ENCODE measurements around the gene C1orf50. TPM values are rescaled to one million over a fixed set of nuclear protein-coding genes. Genes with fewer than 3 reads are reported as not detected.
A peak's percentile ranks its signal among the peaks of the same experiment; 100 is the strongest.
"Not testable (repeated sequence)": the region's sequence is repeated elsewhere in the genome, so short reads cannot be mapped to it uniquely, and the experiment has no call there.

The C1orf50 gene
- 6.2 and 8.2 TPM in 2 replicates for total RNA-seq (2014; rRNA removed; shearing (Covaris generic))

DNA sequence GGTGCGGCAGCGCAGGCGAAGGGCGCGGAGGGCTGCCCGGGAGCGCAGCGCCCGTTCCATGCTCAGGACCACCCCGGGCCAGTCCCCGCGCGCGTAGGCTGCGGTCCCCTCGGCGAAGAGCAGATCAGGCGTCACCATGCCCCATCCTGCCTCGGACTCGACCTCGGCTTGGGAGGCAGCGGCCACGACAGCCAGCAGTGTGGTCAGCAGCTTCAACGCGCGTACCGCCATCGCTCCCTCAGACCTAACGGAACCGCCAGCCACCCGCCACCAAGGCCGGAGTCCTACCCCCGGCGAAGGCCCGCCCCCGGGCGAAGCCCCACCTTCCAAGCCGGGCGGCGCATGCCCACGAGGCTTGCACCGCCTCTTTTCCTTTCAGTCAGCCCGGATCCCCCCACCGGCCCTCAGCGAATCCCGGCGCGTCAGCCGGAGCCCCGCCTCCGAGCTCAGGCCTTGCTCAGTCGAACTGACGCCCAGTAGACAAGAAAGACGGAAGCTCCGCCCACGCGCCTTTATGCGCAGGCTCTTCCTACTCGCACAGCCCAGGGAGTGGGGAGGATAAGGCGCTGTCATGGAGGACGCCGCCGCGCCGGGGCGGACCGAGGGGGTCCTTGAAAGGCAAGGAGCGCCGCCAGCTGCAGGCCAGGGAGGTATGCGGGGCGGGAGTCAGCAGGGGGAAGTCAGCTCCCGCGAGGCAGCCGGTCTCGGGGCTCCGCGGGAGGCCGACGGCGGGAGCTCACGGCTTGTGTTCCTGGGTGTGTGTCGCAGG, at the start of gene C1orf50, which contains the start of gene P3H1:
Gene C1orf50, plus strand, starts transcription at position 509 of the 769 bp plus-strand sequence. Its CDS starts 63 bp downstream, at position 572.
Gene P3H1, minus strand, starts transcription at position 288 of the 769 bp plus-strand sequence. Its CDS starts 57 bp downstream, at position 231.
- Histone ChIP-seq H3K36me3 (replicated peaks; ENCODE audit: control insufficient read depth, insufficient read depth, low read length) (peaks cover 2% of the 10 kb centered on the region; the same call in 1 of the 2 replicates), H3K4me3 (ENCODE audit: insufficient read depth, low read depth, low read length) (peak within 1 kb of the TSS; percentile 100), H3K27me3 (ENCODE audit: control insufficient read depth, insufficient read depth, low read length) (no peaks in the 10 kb centered on the region)
- DNase-seq: peak; percentile 99

DNA sequence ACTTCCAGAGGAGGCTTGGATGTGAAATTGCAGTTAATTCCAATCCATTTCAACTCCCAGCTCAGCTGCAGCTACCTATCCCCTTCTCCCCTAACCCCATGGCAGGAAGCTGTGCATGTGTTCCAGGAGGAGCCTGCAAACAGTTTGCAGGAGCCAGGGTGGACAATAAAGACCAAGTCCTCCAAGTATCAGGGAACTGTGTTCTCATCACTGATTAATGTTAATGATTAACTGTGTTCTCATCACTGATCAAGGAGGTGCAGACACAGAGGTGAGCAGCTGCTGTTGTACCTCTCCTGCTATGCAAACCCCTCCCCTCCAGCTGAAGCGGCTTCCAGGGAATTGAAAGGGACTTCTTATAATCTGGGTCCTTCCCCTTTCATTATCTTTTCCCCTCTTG, 46.2 kb upstream of the C1orf50 start:
- Histone ChIP-seq H3K27me3 (ENCODE audit: control insufficient read depth, insufficient read depth, low read length) (no peaks in the 10 kb centered on the region), H3K36me3 (replicated peaks; ENCODE audit: control insufficient read depth, insufficient read depth, low read length) (no peaks in the 10 kb centered on the region), H3K4me3 (ENCODE audit: insufficient read depth, low read depth, low read length) (no peak overlapping the region)
- no peak for DNase-seq

DNA sequence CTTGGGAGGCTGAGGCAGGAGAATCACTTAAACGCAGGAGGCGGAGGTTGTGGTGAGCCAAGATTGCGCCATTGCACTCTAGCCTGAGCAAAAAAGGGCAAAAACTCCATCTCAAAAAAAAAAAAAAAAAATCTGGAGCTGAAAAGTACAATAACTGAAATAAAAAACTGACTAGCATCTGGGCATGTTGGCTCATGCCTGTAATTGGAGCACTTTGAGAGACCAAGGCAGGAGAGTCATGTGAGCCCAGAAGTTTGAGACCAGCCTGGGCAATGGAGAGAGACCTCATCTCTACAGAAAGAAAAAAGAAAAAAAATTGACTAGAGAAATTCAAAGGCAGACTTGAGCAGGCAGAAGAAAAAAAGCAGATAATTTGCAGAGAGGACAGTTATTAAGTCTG, 45.1 kb upstream of the C1orf50 start:
- Histone ChIP-seq H3K36me3 (replicated peaks; ENCODE audit: control insufficient read depth, insufficient read depth, low read length) (no peaks in the 10 kb centered on the region), H3K27me3 (ENCODE audit: control insufficient read depth, insufficient read depth, low read length) (no peaks in the 10 kb centered on the region), H3K4me3 (ENCODE audit: insufficient read depth, low read depth, low read length) (no peak overlapping the region)
- no peak for DNase-seq

DNA sequence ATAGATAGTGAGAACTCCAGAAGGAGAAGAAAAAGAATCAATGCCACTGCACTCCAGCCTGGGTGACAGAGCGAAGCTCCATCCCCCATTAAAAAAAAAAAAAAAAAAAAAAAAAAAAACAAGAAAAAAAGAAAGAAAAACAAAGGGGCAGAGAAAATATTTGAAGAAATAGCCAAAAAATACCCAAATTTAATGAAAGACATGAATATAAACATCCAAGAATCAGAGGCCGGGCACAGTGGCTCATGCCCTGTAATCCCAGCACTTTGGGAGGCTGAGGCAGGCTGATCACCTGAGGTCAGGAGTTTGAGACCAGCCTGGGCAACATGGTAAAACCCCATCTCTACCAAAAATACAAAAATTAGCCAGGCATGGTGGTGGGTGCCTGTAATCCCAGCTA, 44.6 kb upstream of the C1orf50 start:
- not testable (repeated sequence) for H3K27me3 ChIP-seq (ENCODE audit: control insufficient read depth, insufficient read depth, low read length); DNase-seq; H3K36me3 ChIP-seq (replicated peaks; ENCODE audit: control insufficient read depth, insufficient read depth, low read length); H3K4me3 ChIP-seq (ENCODE audit: insufficient read depth, low read depth, low read length)

DNA sequence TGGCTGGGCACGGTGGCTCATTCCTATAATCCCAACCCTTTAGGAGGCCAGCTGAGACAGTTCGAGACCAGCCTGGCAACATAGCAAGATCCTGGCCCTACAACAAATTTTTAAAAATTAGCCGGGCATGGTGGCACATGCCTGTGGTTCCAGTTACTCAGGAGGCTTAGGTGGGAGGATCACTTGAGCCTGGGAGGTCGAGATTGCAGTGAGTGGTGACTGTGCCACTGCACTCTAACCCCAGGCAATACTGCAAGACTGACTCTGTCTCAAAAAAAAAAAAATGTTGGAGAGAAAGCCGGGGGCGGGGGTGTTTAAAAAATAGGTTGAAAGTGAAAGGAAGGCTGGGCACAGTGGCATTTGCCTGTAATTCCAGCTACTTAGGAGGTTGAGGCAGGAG, 43.5 kb upstream of the C1orf50 start:
- Histone ChIP-seq H3K27me3 (ENCODE audit: control insufficient read depth, insufficient read depth, low read length) (no peaks in the 10 kb centered on the region), H3K4me3 (ENCODE audit: insufficient read depth, low read depth, low read length) (no peak overlapping the region), H3K36me3 (replicated peaks; ENCODE audit: control insufficient read depth, insufficient read depth, low read length) (no peaks in the 10 kb centered on the region)
- DNase-seq: no peak

DNA sequence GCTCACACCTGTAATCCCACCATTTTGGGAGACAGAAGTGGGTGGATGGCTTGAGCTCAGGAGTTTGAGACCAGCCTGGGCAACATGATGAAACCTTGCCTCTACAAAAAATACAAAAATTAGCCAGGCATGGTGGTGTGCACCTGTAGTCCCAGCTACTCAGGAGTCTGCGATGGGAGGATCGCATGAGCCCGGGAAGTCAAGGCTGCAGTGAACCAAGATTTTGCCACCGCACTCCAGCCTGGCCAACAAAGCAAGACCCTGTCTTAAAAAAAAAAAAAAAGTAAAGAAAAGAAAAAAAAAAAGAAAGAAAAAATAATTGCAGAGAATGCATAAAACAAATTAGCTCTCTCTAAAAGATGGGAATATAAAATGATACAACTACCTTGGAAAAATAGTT, 41.2 kb upstream of the C1orf50 start:
- H3K36me3 ChIP-seq (replicated peaks; ENCODE audit: control insufficient read depth, insufficient read depth, low read length); H3K4me3 ChIP-seq (ENCODE audit: insufficient read depth, low read depth, low read length); DNase-seq; H3K27me3 ChIP-seq (ENCODE audit: control insufficient read depth, insufficient read depth, low read length): not testable (repeated sequence)

DNA sequence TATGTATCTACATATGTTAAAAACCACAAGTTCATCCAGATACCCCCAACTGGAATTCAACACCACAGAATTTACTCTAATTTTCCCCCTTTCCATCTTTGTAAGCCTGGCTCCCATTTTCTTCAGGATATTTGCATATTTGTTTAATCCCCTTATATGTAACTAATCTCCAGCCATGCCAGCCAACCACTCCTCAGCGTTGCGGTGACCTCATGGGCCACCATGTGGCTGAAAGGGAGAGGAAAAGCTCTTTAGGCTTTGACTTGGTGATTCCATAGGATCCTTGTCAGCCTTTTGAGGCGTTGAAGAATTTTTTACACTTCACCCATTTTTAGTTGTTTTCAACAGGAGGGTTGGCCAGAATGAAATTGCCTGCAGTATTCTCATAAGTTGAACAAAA, 37.0 kb upstream of the C1orf50 start:
- no peaks in the 10 kb centered on the region for H3K27me3 ChIP-seq (ENCODE audit: control insufficient read depth, insufficient read depth, low read length)
- no peaks in the 10 kb centered on the region for H3K36me3 ChIP-seq (replicated peaks; ENCODE audit: control insufficient read depth, insufficient read depth, low read length)
- DNase-seq: peak; percentile 59
- H3K4me3 ChIP-seq (ENCODE audit: insufficient read depth, low read depth, low read length): no peak overlapping the region

DNA sequence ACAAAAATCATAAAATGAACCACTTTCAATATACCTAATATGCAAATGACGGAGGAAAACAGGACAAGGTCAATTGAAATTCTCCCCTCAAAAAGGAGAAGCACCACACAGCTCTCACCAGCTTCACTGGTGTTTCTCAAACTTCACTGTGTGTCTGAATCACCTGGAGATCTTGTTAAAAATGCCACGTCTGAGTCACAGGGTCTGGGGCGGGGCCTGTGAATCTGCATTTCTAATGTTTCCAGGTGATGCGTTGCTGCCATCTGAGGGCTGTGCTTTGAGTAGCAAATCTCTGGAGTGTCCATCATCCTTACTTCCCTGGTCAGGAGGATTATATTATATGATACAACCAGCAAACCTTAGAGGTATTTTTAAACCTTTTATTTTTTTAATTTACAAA, 36.1 kb upstream of the C1orf50 start:
- Histone ChIP-seq H3K36me3 (replicated peaks; ENCODE audit: control insufficient read depth, insufficient read depth, low read length) (no peaks in the 10 kb centered on the region), H3K27me3 (ENCODE audit: control insufficient read depth, insufficient read depth, low read length) (no peaks in the 10 kb centered on the region), H3K4me3 (ENCODE audit: insufficient read depth, low read depth, low read length) (no peak overlapping the region)
- DNase-seq: peak; percentile 45

DNA sequence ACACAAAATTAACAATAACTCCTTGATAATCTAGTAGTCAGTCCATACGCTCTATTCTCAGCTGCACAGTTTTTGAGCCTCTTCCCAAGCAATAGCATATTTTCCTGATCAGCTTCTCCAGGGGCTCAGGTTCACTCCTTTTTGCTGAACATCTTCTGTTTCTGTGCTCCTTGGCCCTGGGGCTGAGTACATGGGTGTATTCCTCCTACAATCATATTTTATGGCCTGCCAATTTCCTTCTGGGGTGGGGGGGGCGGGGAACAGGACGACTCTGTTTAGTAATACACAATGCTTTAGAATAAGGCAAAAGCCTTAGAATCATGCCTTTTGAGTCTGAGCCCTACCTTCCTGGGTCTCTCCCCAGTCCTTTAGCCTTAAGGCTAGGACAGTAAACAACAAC, 35.5 kb upstream of the C1orf50 start:
- H3K27me3 ChIP-seq (ENCODE audit: control insufficient read depth, insufficient read depth, low read length): no peaks in the 10 kb centered on the region
- DNase-seq: no peak
- no peaks in the 10 kb centered on the region for H3K36me3 ChIP-seq (replicated peaks; ENCODE audit: control insufficient read depth, insufficient read depth, low read length)
- H3K4me3 ChIP-seq (ENCODE audit: insufficient read depth, low read depth, low read length): no peak overlapping the region

DNA sequence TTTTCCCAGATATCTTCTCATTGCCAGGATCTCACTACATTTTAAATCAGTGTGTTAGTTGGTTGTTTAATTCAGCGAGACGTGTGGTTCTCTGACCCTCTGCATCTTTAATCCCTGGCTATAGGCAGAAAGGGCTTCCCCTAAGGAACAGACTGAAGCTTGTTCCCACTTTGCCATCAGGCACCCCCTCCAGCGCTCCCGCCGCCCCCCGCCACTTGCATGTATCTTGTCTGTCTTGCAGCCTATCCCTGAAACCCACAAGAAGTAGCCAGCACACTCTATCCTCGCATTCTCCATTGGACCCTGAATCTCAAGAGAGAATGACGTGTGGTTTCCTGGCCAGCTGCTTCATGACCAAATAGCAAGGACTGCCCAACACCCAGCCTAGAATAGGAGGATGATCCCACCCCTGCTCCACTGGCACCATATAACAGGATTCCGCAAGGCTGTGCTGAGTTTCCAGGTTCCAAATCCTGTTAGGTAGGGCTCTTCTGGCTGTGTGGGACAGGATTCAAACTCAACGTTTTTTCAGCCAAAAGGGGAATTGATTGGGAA, 34.8 kb upstream of the C1orf50 start:
- Histone ChIP-seq H3K4me3 (ENCODE audit: insufficient read depth, low read depth, low read length) (no peak overlapping the region), H3K36me3 (replicated peaks; ENCODE audit: control insufficient read depth, insufficient read depth, low read length) (no peaks in the 10 kb centered on the region), H3K27me3 (ENCODE audit: control insufficient read depth, insufficient read depth, low read length) (no peaks in the 10 kb centered on the region)
- no peak for DNase-seq

DNA sequence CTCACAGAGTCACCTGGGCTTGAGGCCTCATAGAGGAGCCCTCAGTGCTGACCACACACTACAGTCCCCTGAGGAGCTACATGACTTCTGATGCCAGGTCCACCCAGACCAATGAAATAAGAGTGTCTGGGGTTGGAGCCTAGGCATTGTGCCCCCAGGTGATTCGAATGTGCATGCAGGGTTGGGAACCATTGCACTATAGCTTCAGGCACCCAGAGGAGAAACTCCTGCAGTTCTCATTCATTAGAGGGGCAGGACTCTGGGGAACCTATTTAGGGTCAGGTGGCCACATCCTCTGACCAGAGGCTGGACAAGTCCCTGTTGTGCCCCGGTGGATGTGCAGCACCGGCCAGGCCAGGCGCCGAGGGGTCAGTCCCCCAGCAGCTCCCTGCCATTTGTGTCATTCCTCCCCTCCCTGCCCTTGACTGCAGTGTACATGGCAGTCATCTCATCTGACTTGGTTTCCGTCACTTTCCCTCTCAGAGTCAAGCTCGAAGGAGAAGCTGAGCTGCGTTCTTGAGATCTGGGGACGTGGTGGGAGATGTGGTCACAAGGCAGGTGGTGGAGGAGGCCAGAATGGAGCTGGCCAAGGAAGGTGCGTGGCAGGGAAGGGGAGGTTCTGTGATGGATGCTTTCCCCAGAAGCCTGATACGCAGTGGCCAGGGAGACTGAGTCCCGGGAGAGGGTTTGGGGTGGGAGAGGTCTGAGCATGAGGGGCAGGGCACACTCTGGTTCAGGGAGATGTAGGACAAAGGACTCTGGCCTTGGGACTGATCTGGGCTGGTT, 33.4 kb upstream of the C1orf50 start:
- no peaks in the 10 kb centered on the region for H3K27me3 ChIP-seq (ENCODE audit: control insufficient read depth, insufficient read depth, low read length)
- DNase-seq: no peak

DNA sequence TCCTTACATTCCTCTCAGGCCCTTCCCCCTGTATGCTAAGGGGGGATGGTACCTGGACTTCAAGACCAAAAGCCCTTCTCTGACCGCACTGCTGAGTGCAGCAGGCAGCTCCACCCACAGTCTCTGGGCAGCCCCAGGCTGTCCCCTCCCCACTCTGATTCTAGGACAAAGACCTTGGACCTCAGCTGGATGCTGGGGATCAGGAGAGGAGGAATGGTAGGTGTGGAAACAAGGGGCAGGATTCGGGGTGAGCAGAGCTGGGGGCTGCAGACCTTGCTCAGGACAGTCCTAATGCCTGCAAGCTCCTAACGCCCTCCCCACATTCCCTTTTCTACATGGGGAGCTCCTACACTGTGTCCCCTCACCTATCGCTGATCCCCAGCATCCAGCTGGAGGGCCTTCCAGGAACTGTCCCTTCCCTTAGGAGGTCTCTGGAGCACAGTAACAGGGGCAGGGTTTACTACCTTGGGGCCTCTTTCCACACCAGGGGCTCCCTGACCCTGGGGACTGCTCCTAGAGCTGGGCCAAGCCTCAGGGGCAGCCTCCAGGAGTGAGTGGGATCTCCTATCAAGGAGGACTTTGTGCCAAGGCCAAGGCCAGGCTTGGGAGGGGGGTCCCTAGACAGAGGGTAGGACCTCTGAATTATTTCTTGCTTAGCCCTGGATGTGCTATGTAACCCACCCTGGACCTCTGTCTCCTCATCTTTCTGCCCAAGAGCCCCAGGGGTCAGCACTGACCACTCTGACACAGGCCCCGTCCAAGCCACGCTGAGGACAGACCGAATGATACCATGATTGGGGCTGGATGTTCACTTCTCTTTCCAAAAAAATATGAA, 32.6 kb upstream of the C1orf50 start:
- DNase-seq: peak; percentile 56
- no peaks in the 10 kb centered on the region for H3K36me3 ChIP-seq (replicated peaks; ENCODE audit: control insufficient read depth, insufficient read depth, low read length)
- no peaks in the 10 kb centered on the region for H3K27me3 ChIP-seq (ENCODE audit: control insufficient read depth, insufficient read depth, low read length)
- no peak overlapping the region for H3K4me3 ChIP-seq (ENCODE audit: insufficient read depth, low read depth, low read length)

More for the DNA sequence above, 33.4 kb upstream of the C1orf50 start:
- Histone ChIP-seq H3K4me3 (ENCODE audit: insufficient read depth, low read depth, low read length) (no peak overlapping the region), H3K36me3 (replicated peaks; ENCODE audit: control insufficient read depth, insufficient read depth, low read length) (no peaks in the 10 kb centered on the region)

DNA sequence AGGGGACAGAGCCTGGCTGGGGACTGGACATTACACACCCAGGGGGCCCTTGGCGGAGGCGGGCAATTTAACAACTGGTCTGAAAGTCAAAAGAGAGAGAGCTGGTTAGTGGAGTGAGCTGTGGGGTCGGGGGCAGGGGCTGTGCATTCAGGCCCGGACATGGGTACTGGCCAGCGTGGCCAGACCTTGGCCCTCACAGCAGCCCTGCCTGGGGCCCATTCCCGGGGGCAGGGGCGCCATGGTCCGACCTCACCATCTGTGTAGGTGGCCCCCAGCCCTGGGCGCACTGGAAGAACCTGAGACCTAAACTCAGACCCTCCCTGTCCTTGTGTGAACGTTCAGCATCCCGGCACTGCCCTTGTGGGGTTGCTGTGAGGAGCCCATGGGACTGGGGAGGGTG, 32.0 kb upstream of the C1orf50 start:
- no peak overlapping the region for H3K4me3 ChIP-seq (ENCODE audit: insufficient read depth, low read depth, low read length)
- no peaks in the 10 kb centered on the region for H3K27me3 ChIP-seq (ENCODE audit: control insufficient read depth, insufficient read depth, low read length)
- no peak for DNase-seq
- H3K36me3 ChIP-seq (replicated peaks; ENCODE audit: control insufficient read depth, insufficient read depth, low read length): no peaks in the 10 kb centered on the region

DNA sequence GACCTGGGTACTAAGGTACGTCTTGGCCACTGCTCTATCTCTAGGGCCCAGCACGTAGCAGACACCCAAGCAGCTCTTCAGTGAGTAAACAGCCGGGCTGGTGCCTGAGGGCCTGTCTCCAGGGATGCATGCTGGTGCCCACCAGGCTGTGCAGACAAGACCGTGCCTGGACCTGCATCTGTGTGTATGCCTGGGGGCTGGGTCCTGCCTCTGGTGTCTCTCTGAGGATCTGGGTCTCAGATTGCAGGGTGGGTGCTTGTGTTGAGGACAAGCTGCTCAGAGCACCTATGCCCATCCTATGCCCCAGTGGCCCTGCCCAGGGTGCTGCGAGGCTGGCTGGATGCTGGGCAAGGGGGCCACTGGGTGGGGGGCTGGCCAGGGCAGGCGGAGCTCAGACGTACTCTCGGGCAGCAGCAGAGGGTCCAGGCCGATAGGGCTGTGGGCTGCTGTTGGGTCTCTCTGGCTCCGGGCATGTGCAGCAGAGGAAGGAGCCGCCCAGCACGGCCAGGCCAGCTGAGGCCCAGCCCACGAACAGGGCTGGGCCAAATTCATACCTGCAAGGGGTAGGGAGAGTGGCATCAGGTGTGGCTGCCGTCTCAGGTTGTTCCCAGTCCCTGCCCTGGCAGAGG, 31.5 kb upstream of the C1orf50 start:
- Histone ChIP-seq H3K27me3 (ENCODE audit: control insufficient read depth, insufficient read depth, low read length) (no peaks in the 10 kb centered on the region), H3K4me3 (ENCODE audit: insufficient read depth, low read depth, low read length) (no peak overlapping the region), H3K36me3 (replicated peaks; ENCODE audit: control insufficient read depth, insufficient read depth, low read length) (no peaks in the 10 kb centered on the region)
- no peak for DNase-seq

Measured in H7 (cell line).